HL-60 (cell line): ENCODE measurements around the gene PPP1R14C.

Source experiments
- DNase-seq, 2 experiments: peaks; one replicate each; pipeline ENCODE4 v3.0.0-alpha.2; 2010 to 2020; ENCODE audit warnings: low read depth in 1 of 2, low spot score in 1 of 2
- H3K27ac ChIP-seq: fragments of 250-450 bp; sonication (Bioruptor Pico); replicated peaks from 2 replicates; pipeline ENCODE4 v1.5.1; 2020; ENCODE audit warnings: mild to moderate bottlenecking, moderate library complexity
- H3K27me3 ChIP-seq: fragments of 250-450 bp; sonication (Bioruptor Pico); 2 replicates; pipeline ENCODE4 v1.5.1; 2021; ENCODE audit warnings: mild to moderate bottlenecking, moderate library complexity; ENCODE audit not compliant: insufficient read depth, poor library complexity, severe bottlenecking
- H3K4me3 ChIP-seq: replicated peaks from 2 replicates; pipeline ENCODE4 v1.5.1; 2011; ENCODE audit warnings: mild to moderate bottlenecking, control low read depth, low read length; ENCODE audit not compliant: insufficient read depth
- GABPA ChIP-seq: IDR thresholded peaks from 2 replicates; pipeline ENCODE4 v1.6.1; 2012; ENCODE audit warnings: low read depth
- POLR2AphosphoS5 ChIP-seq: IDR thresholded peaks from 2 replicates; pipeline ENCODE4 v1.6.1; 2012; ENCODE audit warnings: low read depth
- SPI1 ChIP-seq: IDR thresholded peaks from 2 replicates; pipeline ENCODE4 v1.6.1; 2012; ENCODE audit warnings: low read depth, mild to moderate bottlenecking, borderline replicate concordance
- TF ChIP-seq, protein P1 (sequence below): IDR thresholded peaks from one replicate; pipeline ENCODE4 v1.5.1; 2011; ENCODE audit warnings: low read length, control low read depth, inconsistent platforms; ENCODE audit not compliant: insufficient read depth
- TF ChIP-seq, protein P2 (sequence below): IDR thresholded peaks from 2 replicates; pipeline ENCODE4 v1.6.1; 2012; ENCODE audit warnings: low read depth; ENCODE audit not compliant: insufficient replicate concordance

PPP1R14C gene

DNA sequence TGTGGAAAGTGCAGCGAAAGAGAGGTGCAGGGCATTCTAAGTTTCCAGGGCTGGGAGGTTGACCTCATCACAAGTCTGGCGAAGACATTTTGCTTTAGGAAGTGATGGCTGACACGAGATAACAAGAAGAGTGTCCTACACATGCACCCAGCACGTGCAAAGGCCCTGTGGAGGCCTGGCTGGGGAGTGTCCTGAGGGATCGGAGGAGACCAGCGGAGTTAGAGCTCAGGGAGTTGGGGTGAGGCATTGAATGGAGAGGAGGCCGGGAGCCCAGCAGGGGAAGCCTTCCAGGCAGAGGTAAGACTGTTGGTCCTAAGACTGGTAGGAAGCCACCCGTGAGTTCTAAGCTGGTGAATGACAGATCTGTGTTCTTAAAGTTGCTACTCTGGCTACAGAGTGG, 58.4 kb downstream of the PPP1R14C start:
- Histone ChIP-seq H3K27me3 (peaks cover 2% of the 10 kb centered on the region), H3K4me3 (no peak overlapping the region), H3K27ac (no peak overlapping the region)
- TF ChIP-seq GABPA = no peak
- no peak for TF ChIP-seq SPI1
- DNase-seq = no peak

DNA sequence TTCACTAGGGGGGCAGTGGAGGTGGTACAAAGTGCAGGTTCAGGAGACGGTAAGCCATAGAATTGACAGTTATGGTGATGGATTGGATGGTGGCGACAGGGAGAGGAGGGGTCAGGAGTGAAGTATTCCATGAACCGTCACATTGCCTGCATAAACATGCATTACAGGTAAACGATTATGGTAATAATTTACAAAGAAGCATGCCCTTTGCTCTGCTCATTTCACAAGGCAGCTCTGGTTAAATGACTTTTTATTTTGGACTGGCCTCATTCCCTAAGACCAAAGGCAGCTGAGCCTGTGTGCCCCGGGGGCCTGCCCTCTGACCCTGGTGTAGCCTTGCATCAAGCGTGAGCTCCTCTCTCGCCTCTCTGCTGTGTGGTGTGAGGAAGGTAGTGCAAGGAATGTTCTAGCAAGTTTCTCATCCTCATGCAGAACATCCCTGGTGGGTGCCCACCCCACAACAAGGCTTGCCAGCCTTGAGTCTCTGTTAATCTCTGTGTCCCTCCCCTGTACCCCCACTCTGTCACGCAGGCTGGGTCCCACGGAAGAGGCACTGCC, 59.0 kb downstream of the PPP1R14C start:
- peaks cover 2% of the 10 kb centered on the region for H3K27me3 ChIP-seq
- H3K4me3 ChIP-seq = no peak overlapping the region
- TF ChIP-seq, protein P1, sequence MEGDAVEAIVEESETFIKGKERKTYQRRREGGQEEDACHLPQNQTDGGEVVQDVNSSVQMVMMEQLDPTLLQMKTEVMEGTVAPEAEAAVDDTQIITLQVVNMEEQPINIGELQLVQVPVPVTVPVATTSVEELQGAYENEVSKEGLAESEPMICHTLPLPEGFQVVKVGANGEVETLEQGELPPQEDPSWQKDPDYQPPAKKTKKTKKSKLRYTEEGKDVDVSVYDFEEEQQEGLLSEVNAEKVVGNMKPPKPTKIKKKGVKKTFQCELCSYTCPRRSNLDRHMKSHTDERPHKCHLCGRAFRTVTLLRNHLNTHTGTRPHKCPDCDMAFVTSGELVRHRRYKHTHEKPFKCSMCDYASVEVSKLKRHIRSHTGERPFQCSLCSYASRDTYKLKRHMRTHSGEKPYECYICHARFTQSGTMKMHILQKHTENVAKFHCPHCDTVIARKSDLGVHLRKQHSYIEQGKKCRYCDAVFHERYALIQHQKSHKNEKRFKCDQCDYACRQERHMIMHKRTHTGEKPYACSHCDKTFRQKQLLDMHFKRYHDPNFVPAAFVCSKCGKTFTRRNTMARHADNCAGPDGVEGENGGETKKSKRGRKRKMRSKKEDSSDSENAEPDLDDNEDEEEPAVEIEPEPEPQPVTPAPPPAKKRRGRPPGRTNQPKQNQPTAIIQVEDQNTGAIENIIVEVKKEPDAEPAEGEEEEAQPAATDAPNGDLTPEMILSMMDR = no peak
- TF ChIP-seq POLR2AphosphoS5 (no peak), SPI1 (no peak), GABPA (no peak)
- TF ChIP-seq, protein P2, sequence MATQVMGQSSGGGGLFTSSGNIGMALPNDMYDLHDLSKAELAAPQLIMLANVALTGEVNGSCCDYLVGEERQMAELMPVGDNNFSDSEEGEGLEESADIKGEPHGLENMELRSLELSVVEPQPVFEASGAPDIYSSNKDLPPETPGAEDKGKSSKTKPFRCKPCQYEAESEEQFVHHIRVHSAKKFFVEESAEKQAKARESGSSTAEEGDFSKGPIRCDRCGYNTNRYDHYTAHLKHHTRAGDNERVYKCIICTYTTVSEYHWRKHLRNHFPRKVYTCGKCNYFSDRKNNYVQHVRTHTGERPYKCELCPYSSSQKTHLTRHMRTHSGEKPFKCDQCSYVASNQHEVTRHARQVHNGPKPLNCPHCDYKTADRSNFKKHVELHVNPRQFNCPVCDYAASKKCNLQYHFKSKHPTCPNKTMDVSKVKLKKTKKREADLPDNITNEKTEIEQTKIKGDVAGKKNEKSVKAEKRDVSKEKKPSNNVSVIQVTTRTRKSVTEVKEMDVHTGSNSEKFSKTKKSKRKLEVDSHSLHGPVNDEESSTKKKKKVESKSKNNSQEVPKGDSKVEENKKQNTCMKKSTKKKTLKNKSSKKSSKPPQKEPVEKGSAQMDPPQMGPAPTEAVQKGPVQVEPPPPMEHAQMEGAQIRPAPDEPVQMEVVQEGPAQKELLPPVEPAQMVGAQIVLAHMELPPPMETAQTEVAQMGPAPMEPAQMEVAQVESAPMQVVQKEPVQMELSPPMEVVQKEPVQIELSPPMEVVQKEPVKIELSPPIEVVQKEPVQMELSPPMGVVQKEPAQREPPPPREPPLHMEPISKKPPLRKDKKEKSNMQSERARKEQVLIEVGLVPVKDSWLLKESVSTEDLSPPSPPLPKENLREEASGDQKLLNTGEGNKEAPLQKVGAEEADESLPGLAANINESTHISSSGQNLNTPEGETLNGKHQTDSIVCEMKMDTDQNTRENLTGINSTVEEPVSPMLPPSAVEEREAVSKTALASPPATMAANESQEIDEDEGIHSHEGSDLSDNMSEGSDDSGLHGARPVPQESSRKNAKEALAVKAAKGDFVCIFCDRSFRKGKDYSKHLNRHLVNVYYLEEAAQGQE = no peak
- no peak overlapping the region for H3K27ac ChIP-seq
- DNase-seq = no peak

DNA sequence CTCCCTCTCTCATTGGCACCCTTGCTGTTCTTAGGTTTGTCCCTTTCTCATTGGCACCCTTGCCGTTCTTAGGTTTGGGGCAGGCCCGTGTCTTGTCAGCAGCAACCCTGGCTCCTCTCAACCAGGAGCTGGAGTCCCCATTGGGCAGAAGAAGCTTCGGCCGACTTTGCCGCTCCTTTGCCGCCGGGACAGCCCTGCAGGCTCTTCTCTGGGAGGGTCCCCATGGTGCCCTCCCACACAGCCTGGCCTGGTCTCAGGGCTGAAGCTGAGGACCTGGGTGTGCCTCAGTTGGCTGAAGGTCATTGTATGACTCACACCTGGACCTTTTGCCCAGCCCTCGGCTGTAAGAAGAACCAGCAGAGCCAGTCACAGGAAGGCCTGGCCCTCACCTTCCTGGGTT, 59.6 kb downstream of the PPP1R14C start:
- no peak overlapping the region for H3K4me3 ChIP-seq
- H3K27ac ChIP-seq = no peak overlapping the region
- H3K27me3 ChIP-seq = peaks cover 2% of the 10 kb centered on the region
- no peak for TF ChIP-seq GABPA
- no peak for TF ChIP-seq POLR2AphosphoS5
- TF ChIP-seq, protein P1 = no peak
- TF ChIP-seq SPI1 = no peak
- TF ChIP-seq, protein P2 = no peak
- DNase-seq = no peak

DNA sequence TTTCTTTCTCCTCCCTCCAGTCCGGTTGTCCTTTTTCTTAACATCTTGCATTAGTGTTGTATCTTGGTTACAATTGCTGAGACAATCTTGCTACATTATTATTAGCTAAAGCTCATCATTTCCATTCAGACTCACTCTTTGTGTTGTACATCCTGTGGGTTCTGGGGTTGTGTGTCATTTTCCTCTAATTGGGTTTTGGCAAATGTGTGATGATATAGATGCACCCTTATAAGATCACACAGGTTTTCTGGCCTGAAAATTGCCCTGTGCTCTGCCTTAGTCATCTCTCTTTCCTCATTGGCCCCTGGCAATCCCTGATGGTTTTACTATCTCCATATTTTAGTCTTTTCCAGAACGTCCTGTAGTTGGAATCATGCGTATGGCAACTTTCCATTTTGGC, 60.1 kb downstream of the PPP1R14C start:
- H3K27ac ChIP-seq = no peak overlapping the region
- no peak overlapping the region for H3K4me3 ChIP-seq
- no peak for DNase-seq
- TF ChIP-seq, protein P2 = no peak
- TF ChIP-seq GABPA (no peak), POLR2AphosphoS5 (no peak), SPI1 (no peak)
- TF ChIP-seq, protein P1 = no peak
- peaks cover 2% of the 10 kb centered on the region for H3K27me3 ChIP-seq
